Measurements from ENCODE around the gene STUB1. TPM values are rescaled to one million over a fixed set of nuclear protein-coding genes. Genes with fewer than 3 reads are reported as not detected.

STUB1 gene
- total RNA-seq, 2 donors from 2014 or later, result 135 to 186 TPM

DNA sequence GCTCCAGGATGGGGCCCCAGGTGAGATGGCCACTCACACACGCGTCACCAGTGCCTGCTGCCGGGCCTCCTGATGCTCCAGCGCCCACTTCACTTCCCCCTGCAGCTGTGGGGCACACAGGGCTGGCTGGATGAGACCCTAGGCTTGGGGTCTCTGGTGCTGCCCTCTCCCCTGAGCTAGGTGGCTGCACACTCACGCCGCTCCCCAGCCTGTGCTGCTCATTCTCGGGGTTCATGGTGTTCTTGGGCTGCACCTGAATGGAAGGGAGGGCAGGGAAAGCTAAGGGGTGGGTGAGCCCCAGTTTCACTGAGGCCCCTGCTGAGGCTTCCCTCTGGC is 44.8 kb downstream of the STUB1 start:
- Histone ChIP-seq H3K27me3 (no peaks in the 10 kb centered on the region), H3K4me3 (no peak overlapping the region), H3K4me1 (peaks cover 0 to 47% of the 10 kb centered on the region in 2 donors), H3K9me3 (no peaks in the 10 kb centered on the region), H3K27ac (no peak overlapping the region), H3K36me3 (no peaks in the 10 kb centered on the region)
- no peak for DNase-seq (ENCODE audit: low spot score)
- TF ChIP-seq, protein P1, sequence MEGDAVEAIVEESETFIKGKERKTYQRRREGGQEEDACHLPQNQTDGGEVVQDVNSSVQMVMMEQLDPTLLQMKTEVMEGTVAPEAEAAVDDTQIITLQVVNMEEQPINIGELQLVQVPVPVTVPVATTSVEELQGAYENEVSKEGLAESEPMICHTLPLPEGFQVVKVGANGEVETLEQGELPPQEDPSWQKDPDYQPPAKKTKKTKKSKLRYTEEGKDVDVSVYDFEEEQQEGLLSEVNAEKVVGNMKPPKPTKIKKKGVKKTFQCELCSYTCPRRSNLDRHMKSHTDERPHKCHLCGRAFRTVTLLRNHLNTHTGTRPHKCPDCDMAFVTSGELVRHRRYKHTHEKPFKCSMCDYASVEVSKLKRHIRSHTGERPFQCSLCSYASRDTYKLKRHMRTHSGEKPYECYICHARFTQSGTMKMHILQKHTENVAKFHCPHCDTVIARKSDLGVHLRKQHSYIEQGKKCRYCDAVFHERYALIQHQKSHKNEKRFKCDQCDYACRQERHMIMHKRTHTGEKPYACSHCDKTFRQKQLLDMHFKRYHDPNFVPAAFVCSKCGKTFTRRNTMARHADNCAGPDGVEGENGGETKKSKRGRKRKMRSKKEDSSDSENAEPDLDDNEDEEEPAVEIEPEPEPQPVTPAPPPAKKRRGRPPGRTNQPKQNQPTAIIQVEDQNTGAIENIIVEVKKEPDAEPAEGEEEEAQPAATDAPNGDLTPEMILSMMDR (IDR thresholded peaks at IDR 0.05), result no peak

DNA sequence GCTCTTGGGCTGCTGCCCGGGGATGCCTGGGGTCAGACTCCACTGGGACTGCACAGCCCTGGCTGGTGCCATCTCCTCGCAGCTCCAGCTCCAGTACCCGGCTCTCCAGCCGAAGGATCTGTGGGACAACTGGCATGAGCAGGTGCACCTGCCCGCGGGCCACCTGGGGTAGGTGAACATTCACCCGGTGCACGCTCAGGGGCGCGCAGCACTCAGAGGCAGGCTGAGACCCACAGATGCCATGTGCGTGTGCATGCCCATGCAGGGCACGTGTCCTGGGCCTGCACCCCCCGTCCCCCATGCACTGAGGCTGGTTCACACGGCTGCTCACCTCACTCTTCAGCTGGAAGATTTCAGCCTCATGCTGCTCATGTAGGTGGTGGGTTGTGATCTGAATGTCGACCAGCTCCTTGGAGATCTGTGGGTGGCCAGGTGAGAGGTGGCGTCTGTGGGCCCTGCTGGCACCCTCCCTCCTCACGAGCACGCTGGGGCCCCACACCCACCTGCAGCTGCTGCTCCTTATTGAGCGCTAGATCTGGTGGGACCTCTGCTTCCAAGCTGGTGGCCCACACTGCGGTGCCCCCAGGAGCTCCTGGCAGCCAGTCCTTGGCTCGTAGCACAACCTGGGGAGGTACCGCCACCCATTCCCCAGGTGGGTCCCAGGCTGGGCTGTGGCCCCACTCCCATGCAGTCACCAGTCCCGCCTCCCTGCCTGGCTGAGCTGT is 45.4 kb downstream of the STUB1 start:
- DNase-seq (ENCODE audit: low spot score), result no peak
- H3K27ac ChIP-seq, result no peak overlapping the region
- H3K27me3 ChIP-seq, result no peaks in the 10 kb centered on the region
- no peak overlapping the region for H3K4me3 ChIP-seq
- peaks cover 0 to 41% of the 10 kb centered on the region in 2 donors for H3K4me1 ChIP-seq
- H3K9me3 ChIP-seq, result no peaks in the 10 kb centered on the region
- TF ChIP-seq, protein P1 (IDR thresholded peaks at IDR 0.05), result no peak
- no peaks in the 10 kb centered on the region for H3K36me3 ChIP-seq

DNA sequence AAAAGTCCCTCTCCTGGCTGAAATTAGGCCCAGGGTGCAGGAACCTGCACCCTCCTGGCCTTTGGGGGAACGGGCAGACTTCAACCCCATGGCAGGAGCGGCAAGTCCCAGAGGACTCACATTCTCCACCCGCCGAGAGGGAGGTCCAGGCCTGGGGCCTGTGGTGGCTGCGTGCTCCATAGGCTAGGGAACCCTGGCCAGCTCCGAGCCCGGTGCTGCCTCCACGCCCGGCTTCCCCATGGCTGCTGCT is 45.9 kb downstream of the STUB1 start:
- TF ChIP-seq, protein P1 (IDR thresholded peaks at IDR 0.05), result no peak
- no peaks in the 10 kb centered on the region for H3K36me3 ChIP-seq
- no peaks in the 10 kb centered on the region for H3K9me3 ChIP-seq
- H3K4me1 ChIP-seq, result peaks cover 0 to 39% of the 10 kb centered on the region in 2 donors
- H3K27ac ChIP-seq, result no peak overlapping the region
- no peak overlapping the region for H3K4me3 ChIP-seq
- no peak for DNase-seq (ENCODE audit: low spot score)
- no peaks in the 10 kb centered on the region for H3K27me3 ChIP-seq

DNA sequence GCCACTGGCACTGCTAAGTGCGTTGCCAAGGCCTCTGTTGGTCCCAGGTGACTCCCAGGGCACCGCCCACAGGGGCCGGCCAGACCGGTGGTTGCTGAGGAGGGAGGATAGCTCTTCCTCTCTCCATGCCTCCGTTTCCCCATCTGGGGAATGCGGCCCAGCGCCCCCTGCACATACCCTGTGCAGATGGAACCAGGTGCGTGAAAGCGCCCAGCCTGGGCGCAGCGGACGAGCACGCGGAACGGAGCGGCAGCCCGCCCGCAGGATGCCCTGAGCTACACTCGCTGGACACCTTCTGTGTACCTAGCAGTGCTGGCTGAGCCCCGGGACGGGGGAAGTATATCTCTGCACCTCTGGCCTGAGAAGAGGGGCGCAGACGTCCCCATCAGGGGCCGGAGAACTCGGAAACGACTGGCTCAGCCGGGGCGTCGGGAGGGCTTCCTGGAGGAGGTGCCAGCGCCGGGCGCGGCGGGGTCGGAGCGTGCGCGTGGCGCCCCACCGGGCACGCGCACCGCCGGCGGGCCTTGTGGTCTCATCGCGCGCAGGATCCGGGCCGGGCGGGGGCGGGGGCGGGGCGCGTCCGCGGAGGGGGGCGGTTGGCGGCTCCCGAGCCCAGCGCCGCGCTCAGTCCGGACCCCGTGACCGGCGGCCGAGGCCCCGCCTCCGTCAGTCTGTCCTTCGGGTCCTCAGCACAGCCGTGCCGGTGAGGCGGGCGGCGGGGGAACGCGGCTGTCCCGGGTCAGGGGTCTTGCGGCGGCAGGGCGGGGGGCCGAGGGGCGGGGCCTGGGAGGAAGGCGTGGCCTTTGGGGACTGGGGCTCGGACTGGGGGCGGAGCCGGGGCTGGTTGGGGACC is 46.5 kb downstream of the STUB1 start, which contains the start of the genes CCDC78 and HAGHL:
Gene CCDC78 (minus strand): TSS at position 6 of the 853 bp plus-strand sequence. CDS start 76 bp downstream, outside the sequence.
Gene HAGHL (plus strand): TSS at position 669 of the 853 bp plus-strand sequence. CDS start 404 bp downstream, outside the sequence.
- Histone ChIP-seq H3K9me3 (no peaks in the 10 kb centered on the region), H3K27ac (peak within 1 kb of the TSS; percentile 13 to 44), H3K27me3 (no peaks in the 10 kb centered on the region), H3K4me3 (peak within 1 kb of the TSS; percentile 54 to 61), H3K4me1 (peaks cover 0 to 36% of the 10 kb centered on the region in 2 donors), H3K36me3 (peaks cover 5% of the 10 kb centered on the region)
- DNase-seq (ENCODE audit: low spot score), result no peak
- TF ChIP-seq, protein P1 (IDR thresholded peaks at IDR 0.05), result no peak

DNA sequence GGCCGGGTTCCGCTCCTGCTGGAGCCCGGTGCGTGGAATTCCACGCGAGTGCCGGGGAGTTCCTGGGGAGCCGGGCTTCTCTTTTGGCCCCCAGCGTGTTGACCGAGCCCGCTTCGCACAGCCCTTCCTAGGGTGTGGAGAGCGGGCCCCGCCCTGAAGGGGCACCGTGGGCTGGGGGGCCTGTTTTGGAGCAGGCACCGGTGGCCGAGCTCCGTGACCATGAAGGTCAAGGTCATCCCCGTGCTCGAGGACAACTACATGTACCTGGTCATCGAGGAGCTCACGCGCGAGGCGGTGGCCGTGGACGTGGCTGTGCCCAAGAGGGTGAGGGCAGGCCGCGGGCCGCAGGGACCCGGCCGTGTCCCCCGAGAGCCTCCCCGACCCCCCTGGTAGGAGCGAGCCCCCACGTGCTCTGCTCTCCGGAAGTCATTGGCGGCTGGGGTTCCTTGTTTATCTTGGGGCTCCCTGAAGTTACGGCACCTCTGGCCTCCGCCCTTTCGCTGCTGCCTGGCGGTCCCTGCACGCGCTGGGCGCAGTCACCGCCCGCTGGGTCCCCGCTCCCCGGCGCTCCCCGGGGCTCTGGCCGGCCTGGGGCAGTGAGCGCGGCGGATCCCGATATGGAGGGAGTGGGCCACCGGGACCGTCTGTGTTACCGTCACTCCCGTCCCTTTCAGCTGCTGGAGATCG is 47.2 kb downstream of the STUB1 start:
- Histone ChIP-seq H3K27me3 (no peaks in the 10 kb centered on the region), H3K4me1 (peaks cover 0 to 29% of the 10 kb centered on the region in 2 donors), H3K9me3 (no peaks in the 10 kb centered on the region), H3K4me3 (peak overlapping the region; percentile 54 to 61), H3K36me3 (peaks cover 12% of the 10 kb centered on the region), H3K27ac (peak overlapping the region in 1 of 2 donors; percentile 44)
- no peak for DNase-seq (ENCODE audit: low spot score)
- TF ChIP-seq, protein P1 (IDR thresholded peaks at IDR 0.05), result no peak

All from right atrium auricular region (tissue), 2 donors.